Measurements from ENCODE around the gene SNCA. TPM values are rescaled to one million over a fixed set of nuclear protein-coding genes. Genes with fewer than 3 reads are reported as not detected.

SNCA gene
- total RNA-seq, result 44.9 and 78.9 TPM in 2 replicates

GRCh38 chr4:89836897-89837384 lies at the start of gene SNCA:
TSS of gene SNCA (minus strand) at chr4:89837161. CDS start at chr4:89835667, 1,494 bp downstream.

Other genes starting within 250 kb of the SNCA start
- 891 and 1,074 TPM in 2 replicates for gene MMRN1, start 57.7 kb upstream of the SNCA start, total RNA-seq